ENCODE data around the gene C10orf95.

Gene C10orf95

GRCh38 chr10:102408131-102408727 lies 43.1 kb downstream of the C10orf95 start:
- H3K27me3 Mint-ChIP-seq: peaks cover 14% of the 10 kb centered on the region
- DNase-seq (peak; percentile 53 to 56), ATAC-seq (peak; percentile 25)
- no peaks in the 10 kb centered on the region for H3K9me3 Mint-ChIP-seq
- H3K4me1 Mint-ChIP-seq: peaks cover 90% of the 10 kb centered on the region
- H3K27ac Mint-ChIP-seq: peak overlapping the region in 1 of 2 donors; percentile 54
- peak overlapping the region; percentile 74 to 77 for H3K4me3 Mint-ChIP-seq

- H3K4me3 Mint-ChIP-seq: peak overlapping the region; percentile 74 to 77
- H3K27ac Mint-ChIP-seq: peak overlapping the region in 1 of 2 donors; percentile 81
- DNase-seq (peak; percentile 25 to 32), ATAC-seq (peak; percentile 0)
- no peaks in the 10 kb centered on the region for H3K9me3 Mint-ChIP-seq
- H3K27me3 Mint-ChIP-seq: peaks cover 14% of the 10 kb centered on the region
- H3K4me1 Mint-ChIP-seq: peaks cover 86% of the 10 kb centered on the region
Measured at GRCh38 chr10:102407425-102408130, 43.8 kb downstream of the C10orf95 start.

GRCh38 chr10:102406815-102407214 lies 44.5 kb downstream of the C10orf95 start:
- peaks cover 11% of the 10 kb centered on the region for H3K27me3 Mint-ChIP-seq
- DNase-seq (peak in 1 of 2 donors; percentile 16), ATAC-seq (no peak)
- peak overlapping the region in 1 of 2 donors; percentile 22 for H3K4me3 Mint-ChIP-seq
- peak overlapping the region; percentile 13 to 81 for H3K27ac Mint-ChIP-seq
- H3K9me3 Mint-ChIP-seq: no peaks in the 10 kb centered on the region
- H3K4me1 Mint-ChIP-seq: peaks cover 86% of the 10 kb centered on the region

- no peaks in the 10 kb centered on the region for H3K9me3 Mint-ChIP-seq
- ATAC-seq: peak; percentile 7
- peak overlapping the region in 1 of 2 donors; percentile 20 for H3K4me3 Mint-ChIP-seq
- peak overlapping the region in 1 of 2 donors; percentile 61 for H3K27ac Mint-ChIP-seq
- peaks cover 84% of the 10 kb centered on the region for H3K4me1 Mint-ChIP-seq
- H3K27me3 Mint-ChIP-seq: no peaks in the 10 kb centered on the region
- no peak for DNase-seq
Measured at GRCh38 chr10:102405632-102406031, 45.7 kb downstream of the C10orf95 start.

GRCh38 chr10:102405108-102405571 lies 46.2 kb downstream of the C10orf95 start:
- Mint-ChIP-seq H3K27me3 (no peaks in the 10 kb centered on the region), H3K27ac (peak overlapping the region in 1 of 2 donors; percentile 61), H3K4me1 (peaks cover 87% of the 10 kb centered on the region), H3K9me3 (no peaks in the 10 kb centered on the region), H3K4me3 (peak overlapping the region in 1 of 2 donors; percentile 29)
- ATAC-seq: no peak
- peak in 1 of 2 donors; percentile 45 for DNase-seq

- no peaks in the 10 kb centered on the region for H3K27me3 Mint-ChIP-seq
- DNase-seq (peak in 1 of 2 donors; percentile 34), ATAC-seq (no peak)
- peak overlapping the region in 1 of 2 donors; percentile 61 for H3K27ac Mint-ChIP-seq
- H3K4me1 Mint-ChIP-seq: peaks cover 87% of the 10 kb centered on the region
- H3K4me3 Mint-ChIP-seq: peak overlapping the region in 1 of 2 donors; percentile 35
- H3K9me3 Mint-ChIP-seq: no peaks in the 10 kb centered on the region
Measured at GRCh38 chr10:102404361-102405107, 46.8 kb downstream of the C10orf95 start.

GRCh38 chr10:102403115-102403514 lies 48.2 kb downstream of the C10orf95 start:
- no peak for DNase-seq
- no peak overlapping the region for H3K4me3 Mint-ChIP-seq
- H3K27me3 Mint-ChIP-seq: no peaks in the 10 kb centered on the region
- no peak for ATAC-seq
- peaks cover 87% of the 10 kb centered on the region for H3K4me1 Mint-ChIP-seq
- H3K9me3 Mint-ChIP-seq: no peaks in the 10 kb centered on the region
- H3K27ac Mint-ChIP-seq: peak overlapping the region in 1 of 2 donors; percentile 61

- Mint-ChIP-seq H3K27me3 (no peaks in the 10 kb centered on the region), H3K4me3 (peak overlapping the region in 1 of 2 donors; percentile 14), H3K9me3 (no peaks in the 10 kb centered on the region), H3K27ac (peak overlapping the region in 1 of 2 donors; percentile 65), H3K4me1 (peaks cover 87% of the 10 kb centered on the region)
- DNase-seq (no peak), ATAC-seq (no peak)
Measured at GRCh38 chr10:102402512-102402896, 48.8 kb downstream of the C10orf95 start.

GRCh38 chr10:102401735-102402511 lies 49.4 kb downstream of the C10orf95 start:
- Mint-ChIP-seq H3K27me3 (no peaks in the 10 kb centered on the region), H3K9me3 (no peaks in the 10 kb centered on the region), H3K4me1 (peaks cover 87% of the 10 kb centered on the region), H3K4me3 (peak overlapping the region; percentile 10 to 59), H3K27ac (no peak overlapping the region)
- no peak for ATAC-seq
- no peak for DNase-seq

- H3K4me3 Mint-ChIP-seq: peak overlapping the region; percentile 3 to 39
- no peak for DNase-seq
Measured at GRCh38 chr10:102401342-102401654, 50.0 kb downstream of the C10orf95 start.

GRCh38 chr10:102400598-102401341 lies 50.6 kb downstream of the C10orf95 start:
- Mint-ChIP-seq H3K27ac (peak overlapping the region in 1 of 2 donors; percentile 80), H3K4me3 (peak overlapping the region; percentile 39 to 82), H3K27me3 (no peaks in the 10 kb centered on the region), H3K9me3 (no peaks in the 10 kb centered on the region), H3K4me1 (peaks cover 86% of the 10 kb centered on the region)
- DNase-seq (no peak), ATAC-seq (no peak)

More at GRCh38 chr10:102401342-102401654, 50.0 kb downstream of the C10orf95 start:
- no peaks in the 10 kb centered on the region for H3K27me3 Mint-ChIP-seq
- ATAC-seq: no peak
- H3K9me3 Mint-ChIP-seq: no peaks in the 10 kb centered on the region
- H3K4me1 Mint-ChIP-seq: peaks cover 88% of the 10 kb centered on the region
- no peak overlapping the region for H3K27ac Mint-ChIP-seq

GRCh38 chr10:102400076-102400475 lies 51.3 kb downstream of the C10orf95 start:
- H3K4me3 Mint-ChIP-seq: peak overlapping the region; percentile 82 to 96
- no peak for ATAC-seq

More at GRCh38 chr10:102400076-102400475, 51.3 kb downstream of the C10orf95 start:
- DNase-seq: no peak
- H3K27ac Mint-ChIP-seq: peak overlapping the region in 1 of 2 donors; percentile 80
- H3K27me3 Mint-ChIP-seq: no peaks in the 10 kb centered on the region
- no peaks in the 10 kb centered on the region for H3K9me3 Mint-ChIP-seq
- H3K4me1 Mint-ChIP-seq: peaks cover 79% of the 10 kb centered on the region
